Neural progenitor cell (in vitro differentiated cells): ENCODE results near the gene STK39.

ENCODE experiments used
- CTCF ChIP-seq: fragments of 200-600 bp; sonication (generic); IDR thresholded peaks from 2 replicates; pipeline ENCODE4 v1.5.1; 2017; ENCODE audit warnings: antibody characterized with exemption, mild to moderate bottlenecking
- EZH2 ChIP-seq: fragments of 200-600 bp; sonication (generic); IDR thresholded peaks from 2 replicates; pipeline ENCODE4 v1.6.1; 2017; ENCODE audit warnings: antibody characterized with exemption, mild to moderate bottlenecking, moderate library complexity
- EZH2phosphoT487 ChIP-seq: fragments of 200-600 bp; sonication (generic); IDR thresholded peaks from 2 replicates; pipeline ENCODE4 v1.6.1; 2017; ENCODE audit warnings: antibody characterized with exemption

- no peak for TF ChIP-seq EZH2
- TF ChIP-seq CTCF, result no peak
- no peak for TF ChIP-seq EZH2phosphoT487
These were observed 2.1 kb downstream of the STK39 start for GRCh38 chr2:168245074-168245825.
